Subcutaneous adipose tissue (tissue), 4 donors: ENCODE data around the gene PDIA4. TPM values are rescaled to one million over a fixed set of nuclear protein-coding genes. Genes with fewer than 3 reads are reported as not detected.

ENCODE experiments used
- CTCF ChIP-seq: fragments of 450-650 bp; IDR thresholded peaks from one replicate; pipeline ENCODE4 v1.5.1; 2016; ENCODE audit warnings: low read depth, mild to moderate bottlenecking, control low read depth, antibody characterized with exemption, moderate library complexity
- total RNA-seq, 4 donors: library from RNA; depleted of rRNA; stranded (reverse); fragments of >200 nt; gene quantifications; one replicate each; pipeline ENCODE4 v1.1.0, GENCODE V29; 2016

The PDIA4 gene
- total RNA-seq, 4 donors from 2014 or later, result 27.9 to 72.4 (median 56.3) TPM

- TF ChIP-seq CTCF, result no peak
These were observed 20.5 kb upstream of the PDIA4 start for GRCh38 chr7:149048805-149049204.

GRCh38 chr7:149046416-149046815 is 18.1 kb upstream of the PDIA4 start:
- TF ChIP-seq CTCF, result no peak

- TF ChIP-seq CTCF, result no peak
These were observed 15.6 kb upstream of the PDIA4 start for GRCh38 chr7:149043936-149044335.

- TF ChIP-seq CTCF, result no peak
These were observed 13.0 kb upstream of the PDIA4 start for GRCh38 chr7:149041350-149041749.

GRCh38 chr7:149036676-149037075 is 8.4 kb upstream of the PDIA4 start:
- TF ChIP-seq CTCF, result no peak

GRCh38 chr7:149031353-149031910 is 3.1 kb upstream of the PDIA4 start:
- TF ChIP-seq CTCF, result no peak

GRCh38 chr7:149027611-149028345 is 527 bp downstream of the PDIA4 start:
- no peak for TF ChIP-seq CTCF
